Sigmoid colon (tissue), 7 donors: Measurements from ENCODE around the gene ZNF777. TPM values are rescaled to one million over a fixed set of nuclear protein-coding genes. Genes with fewer than 3 reads are reported as not detected.

Experiments
- DNase-seq: peaks from one replicate; pipeline ENCODE4 v3.0.0-alpha.2; 2019
- H3K27ac ChIP-seq, 4 donors: fragments of 200-600 bp; sonication (generic); one replicate each; pipeline ENCODE4 v1.5.1; 2016 to 2019; ENCODE audit warnings: mild to moderate bottlenecking in 1 of 4
- H3K27me3 ChIP-seq, 3 donors: fragments of 200-600 bp; sonication (generic); one replicate each; pipeline ENCODE4 v1.5.1; 2019; ENCODE audit warnings: mild to moderate bottlenecking in 1 of 3
- H3K36me3 ChIP-seq, 4 donors: fragments of 200-600 bp; sonication (generic); one replicate each; pipeline ENCODE4 v1.5.1; 2016 to 2019
- H3K4me1 ChIP-seq, 4 donors: fragments of 200-600 bp; sonication (generic); one replicate each; pipeline ENCODE4 v1.5.1; 2017 to 2019
- H3K4me3 ChIP-seq, 4 donors: fragments of 200-600 bp; sonication (generic); one replicate each; pipeline ENCODE4 v1.5.1; 2017 to 2019; ENCODE audit warnings: mild to moderate bottlenecking in 2 of 4, moderate library complexity in 1 of 4
- H3K9me3 ChIP-seq, 4 donors: fragments of 200-600 bp in 3 of 4; sonication (generic) in 3 of 4; one replicate each; pipeline versions ENCODE4 v1.5.1 to v1.6.1; 2013 to 2019
- CTCF ChIP-seq, 4 experiments: fragments of 450-650 bp in 3 of 4; fragments of 200-600 bp in 1 of 4; IDR thresholded peaks; one replicate each; pipeline ENCODE4 v1.5.1; 2016 to 2019; ENCODE audit warnings: antibody characterized with exemption in 4 of 4, mild to moderate bottlenecking in 3 of 4, moderate library complexity in 2 of 4
- EP300 ChIP-seq, 4 donors: sonication (generic); formaldehyde crosslinking; IDR thresholded peaks; one replicate each; pipeline ENCODE4 v1.6.1; 2017; ENCODE audit warnings: antibody characterized with exemption in 4 of 4
- POLR2A ChIP-seq, 2 donors: fragments of 450-650 bp; IDR thresholded peaks; one replicate each; pipeline ENCODE4 v1.6.1; 2016; ENCODE audit warnings: antibody characterized with exemption in 2 of 2, mild to moderate bottlenecking in 2 of 2, moderate library complexity in 2 of 2
- POLR2AphosphoS5 ChIP-seq, 4 donors: sonication (generic); formaldehyde crosslinking; IDR thresholded peaks; one replicate each; pipeline ENCODE4 v1.6.1; 2017; ENCODE audit warnings: antibody characterized with exemption in 4 of 4
- WGBS, 2 donors: extraction: QIAGEN DNeasy Blood & Tissue Kit; methylation state at CpG; one replicate each; pipeline ENCODE4 v1.1.7; 2013; 5-methylcytosine and 5-hydroxymethylcytosine counted together
- intact Hi-C: fragments of 100-400 bp; cut with DNase I; formaldehyde crosslinking; loops from one replicate; pipeline ENCODE4 v1.15.1; 2023
- polyA plus RNA-seq, 3 donors: library from polyadenylated mRNA; stranded (reverse); fragments of 200-250 nt; gene quantifications; one replicate each; pipeline ENCODE4 v1.2.3, GENCODE V29; 2013
- total RNA-seq, 4 donors: library from RNA; depleted of rRNA; stranded (reverse); fragments of >200 nt; gene quantifications; one replicate each; pipeline ENCODE4 v1.1.0, GENCODE V29; 2016
- donor health status: healthy with polysubstance abuse.
- donor health status: Bipolar disorder and iron deficiency.
- donor health status: healthy.

Gene ZNF777
- total and polyA plus RNA-seq, 7 donors = 4.2 to 8.8 (median 6.6) TPM

DNA sequence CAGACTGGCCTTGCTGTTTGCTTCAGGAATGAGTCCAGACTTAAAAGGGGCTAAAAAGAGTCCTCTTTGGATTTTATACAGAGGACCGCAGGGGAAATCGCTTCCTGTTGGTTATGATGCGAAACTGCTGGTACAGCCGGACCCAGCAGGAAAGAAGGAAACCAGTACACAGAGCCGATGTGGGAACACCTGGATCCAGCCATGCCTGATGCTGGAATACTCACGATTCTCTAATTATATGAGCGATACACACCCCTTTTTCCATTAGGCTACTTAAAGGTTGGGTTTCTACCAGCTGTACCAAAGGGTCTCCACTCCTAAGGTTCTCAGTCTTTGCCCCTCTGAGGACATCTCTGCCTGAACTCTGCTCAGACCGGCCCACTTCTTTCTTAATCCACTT, 27.7 kb downstream of the ZNF777 start:
- no peak overlapping the region for H3K4me3 ChIP-seq
- no peaks in the 10 kb centered on the region for H3K9me3 ChIP-seq
- H3K4me1 ChIP-seq = no peaks in the 10 kb centered on the region
- intact Hi-C loops = no loop called here
- DNase-seq = no peak
- TF ChIP-seq CTCF (IDR thresholded peaks at IDR 0.05) = no peak
- no peak for TF ChIP-seq EP300 (IDR thresholded peaks at IDR 0.05)
- no peak for TF ChIP-seq POLR2AphosphoS5 (IDR thresholded peaks at IDR 0.05)
- no peak for TF ChIP-seq POLR2A (IDR thresholded peaks at IDR 0.05)
- peaks cover 17 to 62% (median 25%) of the 10 kb centered on the region in 4 donors for H3K36me3 ChIP-seq
- WGBS, 2 donors = 91 to 92% methylated on average over 8 of the region's 8 CpGs
- no peaks in the 10 kb centered on the region for H3K27me3 ChIP-seq
- no peak overlapping the region for H3K27ac ChIP-seq

DNA sequence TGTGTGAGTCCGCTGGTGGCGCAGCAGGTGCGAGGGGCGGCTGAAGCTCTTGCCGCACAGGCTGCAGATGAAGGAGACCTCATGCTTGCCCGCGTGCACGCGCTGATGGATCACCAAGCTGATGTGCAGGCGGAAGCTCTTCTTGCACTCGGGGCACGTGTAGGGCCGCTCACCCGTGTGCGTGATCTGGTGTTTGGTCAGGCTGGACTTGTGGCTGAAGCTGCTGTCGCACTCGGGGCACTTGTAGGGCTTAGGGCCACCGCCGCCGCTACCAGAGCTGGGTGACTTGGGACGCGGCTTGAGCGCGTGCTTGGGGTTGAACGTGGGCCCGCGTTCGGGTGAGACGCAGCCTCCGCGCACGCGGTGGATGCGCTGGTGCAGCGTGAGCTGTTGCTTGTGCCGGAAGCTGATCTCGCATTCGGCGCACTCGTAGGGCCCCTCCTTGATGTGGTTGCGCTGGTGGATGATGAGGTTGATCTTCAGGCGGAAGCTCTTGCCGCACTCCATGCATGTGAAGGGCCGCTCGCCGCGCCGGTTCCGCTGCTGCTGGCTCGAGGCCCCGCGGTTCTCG, 28.7 kb downstream of the ZNF777 start:
- no peaks in the 10 kb centered on the region for H3K9me3 ChIP-seq
- no peak overlapping the region for H3K4me3 ChIP-seq
- 96 to 98% methylated on average over 53 of the region's 53 CpGs for WGBS, 2 donors
- intact Hi-C loops = no loop called here
- DNase-seq = no peak
- no peak overlapping the region for H3K27ac ChIP-seq
- H3K27me3 ChIP-seq = no peaks in the 10 kb centered on the region
- H3K36me3 ChIP-seq = peaks cover 17 to 62% (median 25%) of the 10 kb centered on the region in 4 donors
- no peaks in the 10 kb centered on the region for H3K4me1 ChIP-seq
- TF ChIP-seq EP300 (IDR thresholded peaks at IDR 0.05) (no peak), POLR2AphosphoS5 (IDR thresholded peaks at IDR 0.05) (no peak)

- intact Hi-C loops = no loop called here
- Histone ChIP-seq H3K9me3 (no peaks in the 10 kb centered on the region), H3K4me3 (no peak overlapping the region), H3K27me3 (no peaks in the 10 kb centered on the region), H3K27ac (no peak overlapping the region), H3K36me3 (peaks cover 17 to 61% (median 25%) of the 10 kb centered on the region in 4 donors), H3K4me1 (no peaks in the 10 kb centered on the region)
- WGBS, 2 donors = 95 to 97% methylated on average over 66 of the region's 66 CpGs
- no peak for TF ChIP-seq CTCF (IDR thresholded peaks at IDR 0.05)
- TF ChIP-seq POLR2A (IDR thresholded peaks at IDR 0.05) = no peak
- TF ChIP-seq EP300 (IDR thresholded peaks at IDR 0.05) = no peak
- no peak for TF ChIP-seq POLR2AphosphoS5 (IDR thresholded peaks at IDR 0.05)
- no peak for DNase-seq
Observed at GRCh38 chr7:149431486-149432120, 29.3 kb downstream of the ZNF777 start.

GRCh38 chr7:149430192-149430591, 30.7 kb downstream of the ZNF777 start:
- Histone ChIP-seq H3K36me3 (peaks cover 10 to 47% (median 23%) of the 10 kb centered on the region in 4 donors), H3K27ac (no peak overlapping the region), H3K4me3 (no peak overlapping the region), H3K27me3 (no peaks in the 10 kb centered on the region), H3K9me3 (no peaks in the 10 kb centered on the region), H3K4me1 (no peaks in the 10 kb centered on the region)
- intact Hi-C loops = no loop called here
- WGBS, 2 donors = 91 to 95% methylated on average over 4 of the region's 4 CpGs
- no peak for DNase-seq
- TF ChIP-seq POLR2AphosphoS5 (IDR thresholded peaks at IDR 0.05) (no peak), CTCF (IDR thresholded peaks at IDR 0.05) (no peak), EP300 (IDR thresholded peaks at IDR 0.05) (no peak), POLR2A (IDR thresholded peaks at IDR 0.05) (no peak)

DNA sequence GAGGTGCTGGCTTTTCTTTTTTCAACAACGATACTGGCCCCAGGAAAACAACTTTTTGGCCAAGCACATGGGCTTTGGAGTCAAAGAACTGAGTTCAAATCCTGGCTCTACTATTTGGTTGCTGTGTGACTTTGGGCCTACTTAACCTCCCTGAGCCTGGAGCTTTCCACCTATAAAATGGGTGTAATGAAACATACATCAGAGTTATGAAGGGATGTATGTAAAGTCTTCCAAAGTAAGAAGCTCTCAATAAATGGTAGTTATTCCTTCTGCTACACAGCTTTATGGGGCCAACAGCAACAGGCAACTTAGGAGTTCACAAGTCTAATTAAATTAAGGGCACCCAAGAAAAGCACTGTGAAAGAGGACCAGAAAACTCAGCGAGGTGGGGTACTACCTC, 33.0 kb downstream of the ZNF777 start:
- H3K27ac ChIP-seq = no peak overlapping the region
- no peak for TF ChIP-seq CTCF (IDR thresholded peaks at IDR 0.05)
- TF ChIP-seq EP300 (IDR thresholded peaks at IDR 0.05) = no peak
- TF ChIP-seq POLR2A (IDR thresholded peaks at IDR 0.05) = no peak
- TF ChIP-seq POLR2AphosphoS5 (IDR thresholded peaks at IDR 0.05) = no peak
- no peaks in the 10 kb centered on the region for H3K9me3 ChIP-seq
- H3K27me3 ChIP-seq = peaks cover 0 to 7% (median 0%) of the 10 kb centered on the region in 3 donors
- H3K36me3 ChIP-seq = peaks cover 9 to 26% (median 15%) of the 10 kb centered on the region in 4 donors
- DNase-seq = no peak
- WGBS, 2 donors = 92 to 95% methylated on average over 2 of the region's 2 CpGs
- H3K4me3 ChIP-seq = no peak overlapping the region
- peaks cover 0 to 8% (median 5%) of the 10 kb centered on the region in 4 donors for H3K4me1 ChIP-seq
- intact Hi-C loops = no loop called here
